HCT116 (cell line): Measurements from ENCODE around the gene EEFSEC.

Source experiments
- ATF3 ChIP-seq: IDR thresholded peaks from 2 replicates; pipeline ENCODE4 v1.6.1; 2012
- CBX3 ChIP-seq: IDR thresholded peaks from 2 replicates; pipeline ENCODE4 v1.6.1; 2012; ENCODE audit warnings: low read depth
- CTCF ChIP-seq, 3 experiments: fragments of 200-600 bp in 1 of 3; sonication (generic) in 1 of 3; IDR thresholded peaks in 2 of 3; conservative IDR thresholded peaks in 1 of 3; 2 replicates each; pipeline ENCODE4 v1.5.1; 2012 to 2017; ENCODE audit warnings: low read depth in 2 of 3, low read length in 2 of 3, antibody characterized with exemption in 1 of 3, borderline replicate concordance in 1 of 3, control low read depth in 1 of 3, mild to moderate bottlenecking in 1 of 3, mixed read lengths in 1 of 3, mixed run types in 1 of 3, moderate library complexity in 1 of 3; ENCODE audit not compliant: insufficient read depth in 1 of 3
- EGR1 ChIP-seq: IDR thresholded peaks from 2 replicates; pipeline ENCODE4 v1.6.1; 2012; ENCODE audit warnings: low read depth
- EZH2 ChIP-seq: fragments of 200-600 bp; sonication (generic); IDR thresholded peaks from 2 replicates; pipeline ENCODE4 v1.6.1; 2017; ENCODE audit warnings: antibody characterized with exemption, mixed run types
- EZH2phosphoT487 ChIP-seq: fragments of 200-600 bp; IDR thresholded peaks from 2 replicates; pipeline ENCODE4 v1.6.1; 2018; ENCODE audit warnings: antibody characterized with exemption, borderline replicate concordance
- JUND ChIP-seq: IDR thresholded peaks from 2 replicates; pipeline ENCODE4 v1.6.1; 2012
- MAX ChIP-seq: IDR thresholded peaks from 2 replicates; pipeline ENCODE4 v1.6.1; 2012
- POLR2A ChIP-seq: IDR thresholded peaks from 2 replicates; pipeline ENCODE4 v1.7.0; 2011; ENCODE audit warnings: borderline replicate concordance; ENCODE audit not compliant: insufficient read depth, insufficient read length; ENCODE audit errors: extremely low read depth
- POLR2AphosphoS5 ChIP-seq: IDR thresholded peaks from 2 replicates; pipeline ENCODE4 v1.6.1; 2011; ENCODE audit warnings: mild to moderate bottlenecking, low read depth, low read length, moderate library complexity
- SIN3A ChIP-seq: IDR thresholded peaks from 2 replicates; pipeline ENCODE4 v1.6.1; 2012; ENCODE audit warnings: low read depth
- SP1 ChIP-seq: IDR thresholded peaks from 2 replicates; pipeline ENCODE4 v1.6.1; 2012; ENCODE audit warnings: low read depth
- TCF7L2 ChIP-seq: IDR thresholded peaks from 2 replicates; pipeline ENCODE4 v1.7.0; 2011; ENCODE audit warnings: borderline replicate concordance, inconsistent platforms; ENCODE audit not compliant: insufficient read depth, insufficient read length; ENCODE audit errors: extremely low read depth
- ZBTB33 ChIP-seq: IDR thresholded peaks from 2 replicates; pipeline ENCODE4 v1.6.1; 2011; ENCODE audit warnings: mild to moderate bottlenecking, low read length, moderate library complexity; ENCODE audit not compliant: insufficient replicate concordance; ENCODE audit errors: extremely low read depth

- TF ChIP-seq POLR2A (no peak), CTCF (IDR thresholded peaks at IDR 0.05 in 2 of 3, conservative IDR thresholded peaks at IDR 0.05 in 1 of 3; ENCODE audit: borderline replicate concordance in 1 of 3, insufficient read depth in 1 of 3, low read depth in 2 of 3, low read length in 2 of 3) (no peak), EGR1 (no peak), ATF3 (no peak), EZH2 (no peak), SP1 (no peak), CBX3 (no peak), SIN3A (no peak), EZH2phosphoT487 (no peak), JUND (no peak), ZBTB33 (no peak), TCF7L2 (no peak), MAX (no peak), POLR2AphosphoS5 (no peak)
Observed at GRCh38 chr3:128177865-128178264, 24.6 kb downstream of the EEFSEC start.
